Measurements from ENCODE around the gene GRID1. TPM values are rescaled to one million over a fixed set of nuclear protein-coding genes. Genes with fewer than 3 reads are reported as not detected.

GRID1 gene
- under 0.01 TPM in 1 of 2 replicates, not detected in the other for total RNA-seq

DNA sequence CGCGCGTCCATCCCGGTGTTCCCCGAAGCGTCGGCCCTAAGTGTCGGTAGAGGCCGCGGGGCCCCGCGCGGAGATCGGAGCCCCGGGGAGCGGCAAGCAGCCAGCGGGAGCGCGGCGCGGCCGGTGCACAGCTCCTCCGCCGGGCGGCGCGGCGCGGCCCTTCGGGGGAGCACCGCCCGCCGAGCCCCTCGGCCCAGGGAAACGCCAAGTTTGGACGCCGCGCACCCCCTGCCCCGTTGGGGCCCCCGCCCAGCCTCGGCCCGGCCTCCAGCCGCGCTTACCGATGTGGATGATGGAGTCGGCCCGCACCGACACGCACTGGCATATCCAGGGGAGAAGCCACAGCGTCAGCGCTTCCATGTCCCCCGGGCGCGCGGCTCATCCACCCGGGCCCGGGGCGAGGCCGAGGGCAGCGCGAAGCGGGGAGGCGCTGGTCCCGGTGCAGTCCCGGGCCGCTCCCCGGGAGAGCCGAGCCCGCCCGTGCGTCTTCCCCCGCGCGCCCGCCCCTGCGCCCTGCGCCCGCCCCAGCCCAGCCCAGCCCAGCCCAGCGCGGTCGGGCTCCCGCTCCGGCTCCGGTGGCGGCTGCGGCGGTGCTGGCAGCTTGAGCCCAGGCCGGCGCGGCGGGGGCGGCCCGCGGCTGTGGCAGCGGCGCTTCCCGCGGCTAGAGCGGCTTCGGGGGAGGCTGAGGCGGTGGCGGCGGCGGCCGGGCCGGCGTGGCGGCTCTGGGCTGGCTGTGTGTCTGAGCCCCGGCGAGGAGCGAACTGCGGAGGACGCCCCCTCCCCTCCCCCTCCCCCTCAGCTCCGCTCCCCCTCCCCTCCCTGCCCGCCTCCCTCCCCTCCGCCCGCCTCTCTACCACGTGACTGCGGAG lies at the start of gene GRID1:
Gene GRID1 (minus strand): TSS at position 763 of the 869 bp plus-strand sequence.
- peak within 1 kb of the TSS; percentile 7 for H3K4me3 ChIP-seq (ENCODE audit: low read depth, low read length)
- no peak for DNase-seq (ENCODE audit: low read depth)
- TF ChIP-seq, protein P1, sequence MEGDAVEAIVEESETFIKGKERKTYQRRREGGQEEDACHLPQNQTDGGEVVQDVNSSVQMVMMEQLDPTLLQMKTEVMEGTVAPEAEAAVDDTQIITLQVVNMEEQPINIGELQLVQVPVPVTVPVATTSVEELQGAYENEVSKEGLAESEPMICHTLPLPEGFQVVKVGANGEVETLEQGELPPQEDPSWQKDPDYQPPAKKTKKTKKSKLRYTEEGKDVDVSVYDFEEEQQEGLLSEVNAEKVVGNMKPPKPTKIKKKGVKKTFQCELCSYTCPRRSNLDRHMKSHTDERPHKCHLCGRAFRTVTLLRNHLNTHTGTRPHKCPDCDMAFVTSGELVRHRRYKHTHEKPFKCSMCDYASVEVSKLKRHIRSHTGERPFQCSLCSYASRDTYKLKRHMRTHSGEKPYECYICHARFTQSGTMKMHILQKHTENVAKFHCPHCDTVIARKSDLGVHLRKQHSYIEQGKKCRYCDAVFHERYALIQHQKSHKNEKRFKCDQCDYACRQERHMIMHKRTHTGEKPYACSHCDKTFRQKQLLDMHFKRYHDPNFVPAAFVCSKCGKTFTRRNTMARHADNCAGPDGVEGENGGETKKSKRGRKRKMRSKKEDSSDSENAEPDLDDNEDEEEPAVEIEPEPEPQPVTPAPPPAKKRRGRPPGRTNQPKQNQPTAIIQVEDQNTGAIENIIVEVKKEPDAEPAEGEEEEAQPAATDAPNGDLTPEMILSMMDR (IDR thresholded peaks at IDR 0.05; ENCODE audit: insufficient read depth, low read depth, low read length) = no peak

DNA sequence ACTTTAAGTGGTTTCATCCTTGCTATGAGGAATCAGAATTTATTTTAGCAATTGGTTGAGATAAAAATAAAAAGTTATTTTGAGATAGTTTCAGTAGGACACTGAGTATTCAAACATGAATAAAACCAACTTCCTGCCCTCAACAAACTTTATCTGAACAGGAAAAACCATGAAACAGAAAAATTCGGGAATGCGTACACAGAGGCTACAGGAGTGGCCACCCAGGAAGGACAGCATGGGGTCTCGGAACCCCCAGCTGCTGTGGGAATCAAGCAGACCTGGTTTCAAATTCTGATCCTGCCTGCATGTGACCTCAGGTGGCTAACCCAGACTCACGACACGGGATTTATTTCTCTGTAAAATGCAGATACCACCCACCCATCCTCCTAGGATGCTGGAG lies 49.0 kb upstream of the GRID1 start:
- DNase-seq (ENCODE audit: low read depth) = no peak
- H3K4me3 ChIP-seq (ENCODE audit: low read depth, low read length) = no peak overlapping the region
- TF ChIP-seq, protein P1 (IDR thresholded peaks at IDR 0.05; ENCODE audit: insufficient read depth, low read depth, low read length) = no peak

DNA sequence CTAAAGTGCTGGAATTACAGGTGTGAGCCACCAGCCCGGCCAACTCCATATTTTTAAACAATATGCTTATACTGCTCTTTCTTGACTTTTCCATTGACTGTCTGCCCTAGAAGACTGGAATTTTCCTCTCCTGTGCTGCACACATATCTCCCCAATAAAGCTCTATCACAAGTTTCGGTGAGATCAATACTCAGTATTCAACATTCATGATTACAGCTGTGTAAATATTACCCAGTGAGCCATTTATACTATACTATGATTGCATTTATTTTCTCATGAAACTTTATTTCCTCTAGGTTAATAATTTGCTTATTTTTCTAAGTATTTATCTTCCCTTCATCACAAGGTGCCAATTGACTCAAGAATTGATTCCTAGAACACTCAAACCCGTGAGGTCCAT lies 48.5 kb upstream of the GRID1 start:
- no peak overlapping the region for H3K4me3 ChIP-seq (ENCODE audit: low read depth, low read length)
- DNase-seq (ENCODE audit: low read depth) = no peak
- TF ChIP-seq, protein P1 (IDR thresholded peaks at IDR 0.05; ENCODE audit: insufficient read depth, low read depth, low read length) = no peak

DNA sequence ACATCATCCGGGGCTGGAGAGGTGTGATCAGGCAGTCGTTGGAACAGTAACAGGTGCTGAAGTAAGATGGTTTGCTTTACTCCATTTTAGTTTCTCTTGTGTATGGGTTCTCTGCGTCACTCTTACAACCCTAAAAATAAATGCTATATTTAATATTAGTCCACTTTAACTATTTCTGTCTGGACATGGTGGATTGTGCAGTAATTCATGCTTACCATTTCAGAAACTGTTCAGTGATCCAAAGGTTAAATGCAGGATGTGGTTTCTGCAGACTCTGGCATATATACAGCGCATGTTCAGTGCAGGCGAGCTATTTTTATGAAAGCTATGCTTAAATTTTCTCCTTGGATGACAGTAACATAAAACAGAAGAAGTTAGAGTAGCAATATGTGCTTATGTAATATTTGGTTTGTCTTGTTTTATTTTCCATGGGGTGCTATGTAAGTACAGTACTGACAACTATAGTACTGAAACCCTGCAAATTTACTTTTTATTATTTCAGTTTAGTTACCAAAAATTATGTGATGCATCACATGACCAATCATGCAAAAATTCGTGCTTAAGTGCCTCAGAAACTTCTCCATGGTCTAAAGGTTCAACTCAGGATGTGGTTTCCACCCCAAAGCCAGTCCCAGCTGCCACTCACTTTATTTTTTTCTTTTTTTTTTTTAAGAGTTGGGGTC lies 46.6 kb upstream of the GRID1 start:
- DNase-seq (ENCODE audit: low read depth) = peak; percentile 81
- H3K4me3 ChIP-seq (ENCODE audit: low read depth, low read length) = no peak overlapping the region
- TF ChIP-seq, protein P1 (IDR thresholded peaks at IDR 0.05; ENCODE audit: insufficient read depth, low read depth, low read length) = no peak

DNA sequence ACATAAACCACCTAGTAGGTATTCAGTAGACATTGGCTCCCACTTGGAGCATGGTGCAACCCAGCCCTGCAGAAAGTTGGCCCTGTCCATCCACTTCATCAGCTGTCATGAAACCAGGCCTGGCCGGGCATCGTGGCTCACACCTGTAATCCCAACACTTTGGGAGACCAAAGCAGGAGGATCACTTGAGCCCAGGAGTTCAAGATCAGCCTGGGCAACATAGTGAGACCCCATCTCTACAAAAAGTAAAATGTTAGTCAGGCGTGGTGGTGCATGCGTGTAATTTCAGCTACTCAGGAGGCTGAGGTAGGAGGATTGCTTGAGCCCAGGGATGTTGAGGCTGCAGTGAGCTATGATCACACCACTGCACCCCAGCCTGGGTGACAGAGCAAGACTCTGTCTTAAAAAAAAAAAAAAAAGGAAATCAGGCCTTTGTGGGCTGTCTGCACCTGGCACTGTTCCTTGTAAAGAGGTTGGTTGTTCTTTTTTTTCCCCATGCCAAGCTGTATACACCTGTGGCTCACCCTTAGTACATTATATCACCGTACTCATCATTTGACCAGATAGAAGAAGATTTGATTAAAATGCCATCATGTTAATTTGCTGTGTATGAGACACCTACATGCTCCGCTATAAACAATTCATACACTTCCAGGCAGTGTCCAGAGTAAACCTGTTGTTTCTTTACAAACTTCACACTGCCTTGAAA lies 45.4 kb upstream of the GRID1 start:
- TF ChIP-seq, protein P1 (IDR thresholded peaks at IDR 0.05; ENCODE audit: insufficient read depth, low read depth, low read length) = no peak
- no peak for DNase-seq (ENCODE audit: low read depth)
- H3K4me3 ChIP-seq (ENCODE audit: low read depth, low read length) = no peak overlapping the region

DNA sequence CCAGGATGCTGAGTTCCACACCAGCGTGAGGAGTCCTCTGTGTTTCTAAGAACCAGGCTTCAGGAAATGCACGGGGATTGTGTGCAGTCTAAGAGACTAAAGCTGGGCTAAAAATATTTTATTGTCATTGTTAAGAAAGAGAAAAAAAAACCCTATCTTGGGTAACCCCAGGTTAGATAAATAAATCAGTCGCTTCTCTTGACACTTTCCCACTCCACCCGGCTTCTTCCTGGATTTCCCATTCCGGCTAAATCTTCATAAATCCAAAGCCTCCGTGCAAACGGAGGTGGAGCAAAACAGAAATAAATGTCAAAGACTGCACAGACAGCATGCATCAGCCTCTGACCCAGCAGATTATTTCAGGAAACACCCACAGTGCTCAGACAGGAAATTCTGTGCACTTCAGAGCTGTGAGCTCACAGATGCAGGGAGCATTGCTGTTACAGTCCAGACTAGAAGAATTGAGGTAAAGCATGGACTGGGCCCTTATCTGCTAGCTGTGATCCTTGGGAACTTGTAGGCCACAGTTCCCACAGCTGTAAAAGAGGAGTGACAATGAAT lies 44.8 kb upstream of the GRID1 start:
- TF ChIP-seq, protein P1 (IDR thresholded peaks at IDR 0.05; ENCODE audit: insufficient read depth, low read depth, low read length) = no peak
- peak; percentile 88 for DNase-seq (ENCODE audit: low read depth)
- no peak overlapping the region for H3K4me3 ChIP-seq (ENCODE audit: low read depth, low read length)

Data from fibroblast of villous mesenchyme (primary cell).